Neural cell (in vitro differentiated cells): ENCODE measurements around the gene MCCC1.

Source experiments
- CTCF ChIP-seq: fragments of 450-650 bp; IDR thresholded peaks from 2 replicates; pipeline ENCODE4 v1.5.1; 2014; ENCODE audit warnings: antibody characterized with exemption, mild to moderate bottlenecking, moderate library complexity; ENCODE audit not compliant: poor library complexity, severe bottlenecking
- SMC3 ChIP-seq: fragments of 450-650 bp; conservative IDR thresholded peaks from 2 replicates; pipeline ENCODE4 v1.6.1; 2014; ENCODE audit warnings: antibody characterized with exemption, mild to moderate bottlenecking, moderate library complexity; ENCODE audit not compliant: poor library complexity
- TAF1 ChIP-seq: IDR thresholded peaks from 2 replicates; pipeline ENCODE4 v1.6.1; 2012; ENCODE audit warnings: low read depth

GRCh38 chr3:183108470-183108869 is 9.2 kb upstream of the MCCC1 start:
- TF ChIP-seq CTCF (no peak), SMC3 (no peak), TAF1 (no peak)
